Caco-2 (cell line): ENCODE data around the gene RB1. TPM values are rescaled to one million over a fixed set of nuclear protein-coding genes. Genes with fewer than 3 reads are reported as not detected.

Source experiments
- BruUV-seq: library from RNA; stranded (reverse); fragments of 400-500 nt; replicated peaks from 2 replicates; lab custom pipeline; 2021; lab: Mats Ljungman, UMichigan
- CTCF ChIA-PET: fragments of 300-600 bp; sonication (Branson Sonifier 250); formaldehyde crosslinking; loops from one replicate; lab custom pipeline; 2022; ENCODE audit warnings: antibody characterized with exemption; lab: Charles Lee
- POLR2A ChIA-PET: fragments of 300-600 bp; sonication (Branson Sonifier 250); formaldehyde crosslinking; loops from one replicate; lab custom pipeline; 2022; ENCODE audit warnings: antibody characterized with exemption; lab: Charles Lee
- DNase-seq, 2 experiments: peaks; one replicate each; pipeline versions ENCODE4 v3.0.0 to v3.0.0-alpha.2; 2020 to 2022
- H3K27me3 ChIP-seq: replicated peaks from 2 replicates; pipeline ENCODE4 v1.6.0; 2011; ENCODE audit warnings: low read length; ENCODE audit not compliant: control insufficient read depth, insufficient read depth
- H3K36me3 ChIP-seq: 2 replicates; pipeline ENCODE4 v1.5.1; 2011; ENCODE audit warnings: low read length; ENCODE audit not compliant: control insufficient read depth, insufficient read depth
- H3K4me1 ChIP-seq: fragments of 250-450 bp; sonication (Bioruptor Pico); 2 replicates; pipeline ENCODE4 v1.5.1; 2020; ENCODE audit warnings: mild to moderate bottlenecking
- H3K4me3 ChIP-seq: 2 replicates; pipeline ENCODE4 v1.5.1; 2011; ENCODE audit warnings: low read depth, mild to moderate bottlenecking, control low read depth, low read length
- H3K9me3 ChIP-seq: fragments of 250-450 bp; sonication (Bioruptor Pico); 2 replicates; pipeline ENCODE4 v1.5.1; 2020; ENCODE audit warnings: mild to moderate bottlenecking, moderate library complexity
- H3K27ac Mint-ChIP-seq: one replicate; pipeline ENCODE4 v1.8.0; 2022; ENCODE audit warnings: mixed read lengths; ENCODE audit not compliant: unreplicated experiment
- H3K27me3 Mint-ChIP-seq: one replicate; pipeline ENCODE4 v1.8.0; 2022; ENCODE audit warnings: mixed read lengths; ENCODE audit not compliant: insufficient read depth, unreplicated experiment
- H3K36me3 Mint-ChIP-seq: one replicate; pipeline ENCODE4 v1.8.0; 2022; ENCODE audit warnings: mild to moderate bottlenecking, mixed read lengths; ENCODE audit not compliant: insufficient read depth, unreplicated experiment
- H3K4me1 Mint-ChIP-seq: one replicate; pipeline ENCODE4 v1.8.0; 2022; ENCODE audit warnings: low read depth, mixed read lengths; ENCODE audit not compliant: unreplicated experiment
- H3K4me3 Mint-ChIP-seq: one replicate; pipeline ENCODE4 v1.8.0; 2022; ENCODE audit warnings: mild to moderate bottlenecking, moderate library complexity, mixed read lengths; ENCODE audit not compliant: unreplicated experiment
- H3K9me3 Mint-ChIP-seq: one replicate; pipeline ENCODE4 v1.8.0; 2022; ENCODE audit warnings: mixed read lengths; ENCODE audit not compliant: unreplicated experiment
- CTCF ChIP-seq, 2 experiments: fragments of 200-600 bp in 1 of 2; IDR thresholded peaks; 1 replicate in 1 of 2; 2 replicates in 1 of 2; pipeline versions ENCODE4 v1.5.1 to v1.8.0; 2011 to 2022; ENCODE audit warnings: antibody characterized with exemption in 1 of 2, control low read depth in 1 of 2, inconsistent platforms in 1 of 2, low read depth in 1 of 2, low read length in 1 of 2, mild to moderate bottlenecking in 1 of 2, moderate library complexity in 1 of 2; ENCODE audit not compliant: insufficient read depth in 1 of 2, severe bottlenecking in 1 of 2, unreplicated experiment in 1 of 2
- intact Hi-C: fragments of 100-400 bp; cut with micrococcal nuclease; formaldehyde crosslinking; loops from one replicate; pipeline ENCODE4 v1.10.0; 2022; ENCODE audit not compliant: unreplicated experiment
- total RNA-seq: library from RNA; stranded (reverse); gene quantifications from 2 replicates; pipeline ENCODE4 v1.2.3, GENCODE V29; 2022

Gene RB1
- total RNA-seq, 1 experiment from 2014 or later = 24.1 TPM

DNA sequence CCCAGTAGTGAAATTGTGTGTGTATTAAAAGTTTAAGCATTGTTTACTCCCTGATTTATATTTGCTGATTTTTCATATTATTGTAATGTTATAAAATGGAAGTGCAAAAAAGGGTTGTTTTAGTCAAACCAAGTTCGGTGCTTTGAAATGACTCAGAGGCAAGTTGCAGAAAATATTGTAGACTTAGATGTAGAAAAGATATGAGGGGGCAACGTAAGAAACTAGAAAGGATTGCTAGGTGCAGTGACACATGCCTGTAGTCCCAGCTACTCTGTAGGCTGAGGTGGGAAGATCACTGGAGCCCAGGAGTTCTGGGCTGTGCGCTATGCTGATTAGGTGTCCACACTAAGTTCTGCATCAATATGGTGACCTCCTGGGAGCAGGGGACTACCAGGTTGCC lies 125.5 kb downstream of the RB1 start:
- Mint-ChIP-seq H3K9me3 (no peaks in the 10 kb centered on the region), H3K4me3 (no peak overlapping the region), H3K27ac (no peak overlapping the region), H3K4me1 (no peaks in the 10 kb centered on the region), H3K27me3 (no peaks in the 10 kb centered on the region), H3K36me3 (no peaks in the 10 kb centered on the region)
- Histone ChIP-seq H3K9me3 (no peaks in the 10 kb centered on the region), H3K36me3 (no peaks in the 10 kb centered on the region), H3K27me3 (no peaks in the 10 kb centered on the region), H3K4me3 (no peak overlapping the region), H3K4me1 (no peaks in the 10 kb centered on the region)
- no peak for TF ChIP-seq CTCF (IDR thresholded peaks at IDR 0.05; ENCODE audit: insufficient read depth in 1 of 2, low read depth in 1 of 2, low read length in 1 of 2, severe bottlenecking in 1 of 2, unreplicated experiment in 1 of 2)
- BruUV-seq = no TSS peak
- POLR2A ChIA-PET = interaction anchor here (0.5 kb wide), 1 partner anchor 635 kb away, joined by 6 read pairs; no protein-coding TSS in a partner anchor
- CTCF ChIA-PET = no interaction called here
- DNase-seq = no peak
- intact Hi-C loops = no loop called here

- H3K9me3 ChIP-seq = no peaks in the 10 kb centered on the region
- BruUV-seq = no TSS peak
These were observed 126.3 kb downstream of the RB1 start for GRCh38 chr13:48429886-48430285.

DNA sequence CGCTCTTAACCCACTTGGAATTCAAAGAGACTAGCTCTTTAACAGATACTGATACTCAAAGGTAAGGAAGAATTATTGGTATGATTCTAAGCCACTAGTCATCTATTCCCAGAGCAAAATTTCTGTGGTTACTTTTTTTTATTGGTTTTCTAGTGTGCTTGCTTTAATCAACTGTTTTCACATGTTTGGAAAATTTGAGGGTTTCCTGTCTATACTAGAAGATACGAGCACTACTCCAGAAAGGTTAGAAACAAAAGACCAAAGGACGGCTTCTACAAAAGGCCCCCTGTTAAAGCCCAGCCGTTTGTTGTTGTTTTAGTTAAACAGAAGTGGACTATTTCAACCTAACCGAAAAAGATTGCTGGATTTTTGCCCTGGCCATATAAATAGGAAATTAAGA lies 127.9 kb downstream of the RB1 start:
- H3K4me3 ChIP-seq = no peak overlapping the region
- Mint-ChIP-seq H3K36me3 (no peaks in the 10 kb centered on the region), H3K4me3 (no peak overlapping the region), H3K4me1 (no peaks in the 10 kb centered on the region), H3K27ac (no peak overlapping the region), H3K27me3 (no peaks in the 10 kb centered on the region), H3K9me3 (no peaks in the 10 kb centered on the region)
- no peaks in the 10 kb centered on the region for H3K4me1 ChIP-seq
- H3K9me3 ChIP-seq = no peaks in the 10 kb centered on the region
- no TSS peak for BruUV-seq
- TF ChIP-seq CTCF (IDR thresholded peaks at IDR 0.05; ENCODE audit: insufficient read depth in 1 of 2, low read depth in 1 of 2, low read length in 1 of 2, severe bottlenecking in 1 of 2, unreplicated experiment in 1 of 2) = no peak
- intact Hi-C loops = no loop called here
- POLR2A ChIA-PET = no interaction called here
- no peaks in the 10 kb centered on the region for H3K36me3 ChIP-seq
- no peak for DNase-seq
- H3K27me3 ChIP-seq = no peaks in the 10 kb centered on the region
- CTCF ChIA-PET = no interaction called here

More at GRCh38 chr13:48429886-48430285, 126.3 kb downstream of the RB1 start:
- POLR2A ChIA-PET = no interaction called here
- Histone ChIP-seq H3K4me3 (no peak overlapping the region), H3K4me1 (no peaks in the 10 kb centered on the region), H3K36me3 (no peaks in the 10 kb centered on the region), H3K27me3 (no peaks in the 10 kb centered on the region)
- H3K4me3 Mint-ChIP-seq = no peak overlapping the region
- TF ChIP-seq CTCF (IDR thresholded peaks at IDR 0.05; ENCODE audit: insufficient read depth in 1 of 2, low read depth in 1 of 2, low read length in 1 of 2, severe bottlenecking in 1 of 2, unreplicated experiment in 1 of 2) = no peak
- no peaks in the 10 kb centered on the region for H3K27me3 Mint-ChIP-seq
- no peaks in the 10 kb centered on the region for H3K9me3 Mint-ChIP-seq
- intact Hi-C loops = no loop called here
- no peak overlapping the region for H3K27ac Mint-ChIP-seq
- no peaks in the 10 kb centered on the region for H3K36me3 Mint-ChIP-seq
- CTCF ChIA-PET = no interaction called here
- no peak for DNase-seq
- no peaks in the 10 kb centered on the region for H3K4me1 Mint-ChIP-seq
